ENCODE data around the gene LHFPL3.

DNA sequence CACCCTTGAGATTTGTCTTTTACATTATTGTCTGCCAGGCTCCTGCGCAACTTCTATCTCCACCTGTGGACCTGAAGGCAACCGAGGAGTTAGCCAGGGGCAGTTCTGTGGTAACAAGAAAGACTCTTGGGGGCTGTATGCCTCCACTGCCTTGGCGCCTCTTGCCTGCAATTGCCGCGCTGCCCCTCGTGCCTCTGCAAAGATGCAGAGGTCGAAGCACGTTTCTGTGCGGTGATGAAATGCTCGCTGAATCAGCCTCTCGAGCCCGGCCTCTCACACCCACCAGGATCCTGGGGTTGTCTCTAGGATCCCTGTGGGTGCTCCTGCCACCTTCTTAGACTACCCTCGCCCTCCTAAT, 486 bp upstream of the LHFPL3 start:
- no peak for TF ChIP-seq POLR2A (IDR thresholded peaks at IDR 0.05; ENCODE audit: insufficient read depth in 1 of 2, low read depth in 2 of 2, low read length in 2 of 2)
- no peak for TF ChIP-seq SRF (IDR thresholded peaks at IDR 0.05; ENCODE audit: low read depth, low read length)
- TF ChIP-seq JUND (CRISPR knock-in tag; IDR thresholded peaks at IDR 0.05) = no peak
- TF ChIP-seq ZNF10 (CRISPR knock-in tag; IDR thresholded peaks at IDR 0.05; ENCODE audit: borderline replicate concordance, low read depth) = no peak
- TF ChIP-seq, protein P1, sequence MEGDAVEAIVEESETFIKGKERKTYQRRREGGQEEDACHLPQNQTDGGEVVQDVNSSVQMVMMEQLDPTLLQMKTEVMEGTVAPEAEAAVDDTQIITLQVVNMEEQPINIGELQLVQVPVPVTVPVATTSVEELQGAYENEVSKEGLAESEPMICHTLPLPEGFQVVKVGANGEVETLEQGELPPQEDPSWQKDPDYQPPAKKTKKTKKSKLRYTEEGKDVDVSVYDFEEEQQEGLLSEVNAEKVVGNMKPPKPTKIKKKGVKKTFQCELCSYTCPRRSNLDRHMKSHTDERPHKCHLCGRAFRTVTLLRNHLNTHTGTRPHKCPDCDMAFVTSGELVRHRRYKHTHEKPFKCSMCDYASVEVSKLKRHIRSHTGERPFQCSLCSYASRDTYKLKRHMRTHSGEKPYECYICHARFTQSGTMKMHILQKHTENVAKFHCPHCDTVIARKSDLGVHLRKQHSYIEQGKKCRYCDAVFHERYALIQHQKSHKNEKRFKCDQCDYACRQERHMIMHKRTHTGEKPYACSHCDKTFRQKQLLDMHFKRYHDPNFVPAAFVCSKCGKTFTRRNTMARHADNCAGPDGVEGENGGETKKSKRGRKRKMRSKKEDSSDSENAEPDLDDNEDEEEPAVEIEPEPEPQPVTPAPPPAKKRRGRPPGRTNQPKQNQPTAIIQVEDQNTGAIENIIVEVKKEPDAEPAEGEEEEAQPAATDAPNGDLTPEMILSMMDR (CRISPR knock-in tag; IDR thresholded peaks at IDR 0.05) = no peak
- no peak for TF ChIP-seq HNRNPL (IDR thresholded peaks at IDR 0.05; ENCODE audit: low read depth, low read length)
- TF ChIP-seq CBFB (CRISPR knock-in tag; IDR thresholded peaks at IDR 0.05) = no peak
- no peak for TF ChIP-seq CHCHD3 (CRISPR knock-in tag; IDR thresholded peaks at IDR 0.05)
- TF ChIP-seq KLF6 (CRISPR knock-in tag; IDR thresholded peaks at IDR 0.05) = no peak
- TF ChIP-seq, protein P2, sequence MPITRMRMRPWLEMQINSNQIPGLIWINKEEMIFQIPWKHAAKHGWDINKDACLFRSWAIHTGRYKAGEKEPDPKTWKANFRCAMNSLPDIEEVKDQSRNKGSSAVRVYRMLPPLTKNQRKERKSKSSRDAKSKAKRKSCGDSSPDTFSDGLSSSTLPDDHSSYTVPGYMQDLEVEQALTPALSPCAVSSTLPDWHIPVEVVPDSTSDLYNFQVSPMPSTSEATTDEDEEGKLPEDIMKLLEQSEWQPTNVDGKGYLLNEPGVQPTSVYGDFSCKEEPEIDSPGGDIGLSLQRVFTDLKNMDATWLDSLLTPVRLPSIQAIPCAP (CRISPR knock-in tag; IDR thresholded peaks at IDR 0.05; ENCODE audit: low read depth) = no peak
